Measurements from ENCODE around the gene GRIP2. TPM values are rescaled to one million over a fixed set of nuclear protein-coding genes. Genes with fewer than 3 reads are reported as not detected.

GRIP2 gene
- total RNA-seq, 4 donors from 2014 or later, result 0.77 to 8.0 (median 2.1) TPM

GRCh38 chr3:14562121-14562890 lies 22.2 kb upstream of the GRIP2 start:
- Histone ChIP-seq H3K36me3 (no peaks in the 10 kb centered on the region), H3K4me1 (no peaks in the 10 kb centered on the region), H3K27me3 (no peaks in the 10 kb centered on the region), H3K9me3 (no peaks in the 10 kb centered on the region), H3K4me3 (no peak overlapping the region), H3K27ac (no peak overlapping the region)
- intact Hi-C loops (cut with DNase I; ENCODE audit: low total_unique reads), result no loop called here
- no peak for TF ChIP-seq CTCF (IDR thresholded peaks at IDR 0.05)
- TF ChIP-seq POLR2A (IDR thresholded peaks at IDR 0.05), result no peak
- DNase-seq, result no peak

- TF ChIP-seq POLR2A (IDR thresholded peaks at IDR 0.05), result no peak
- TF ChIP-seq CTCF (IDR thresholded peaks at IDR 0.05), result no peak
- no peak for DNase-seq
- intact Hi-C loops (cut with DNase I; ENCODE audit: low total_unique reads), result no loop called here
- Histone ChIP-seq H3K36me3 (no peaks in the 10 kb centered on the region), H3K27me3 (no peaks in the 10 kb centered on the region), H3K4me3 (no peak overlapping the region), H3K27ac (no peak overlapping the region), H3K4me1 (no peaks in the 10 kb centered on the region), H3K9me3 (no peaks in the 10 kb centered on the region)
These were observed 21.2 kb upstream of the GRIP2 start for GRCh38 chr3:14561051-14561960.

GRCh38 chr3:14560110-14560509 lies 20.0 kb upstream of the GRIP2 start:
- H3K27ac ChIP-seq, result no peak overlapping the region
- intact Hi-C loops (cut with DNase I; ENCODE audit: low total_unique reads), result no loop called here

GRCh38 chr3:14558029-14558428 lies 17.9 kb upstream of the GRIP2 start:
- DNase-seq, result no peak
- intact Hi-C loops (cut with DNase I; ENCODE audit: low total_unique reads), result no loop called here
- H3K4me1 ChIP-seq, result no peaks in the 10 kb centered on the region
- no peak overlapping the region for H3K27ac ChIP-seq
- no peaks in the 10 kb centered on the region for H3K36me3 ChIP-seq
- H3K27me3 ChIP-seq, result no peaks in the 10 kb centered on the region
- H3K9me3 ChIP-seq, result no peaks in the 10 kb centered on the region
- H3K4me3 ChIP-seq, result no peak overlapping the region
- no peak for TF ChIP-seq CTCF (IDR thresholded peaks at IDR 0.05)
- TF ChIP-seq POLR2A (IDR thresholded peaks at IDR 0.05), result no peak

More at GRCh38 chr3:14560110-14560509, 20.0 kb upstream of the GRIP2 start:
- TF ChIP-seq POLR2A (IDR thresholded peaks at IDR 0.05) (no peak), CTCF (IDR thresholded peaks at IDR 0.05) (no peak)
- H3K9me3 ChIP-seq, result no peaks in the 10 kb centered on the region
- no peaks in the 10 kb centered on the region for H3K27me3 ChIP-seq
- H3K4me3 ChIP-seq, result no peak overlapping the region
- DNase-seq, result no peak
- H3K4me1 ChIP-seq, result no peaks in the 10 kb centered on the region
- no peaks in the 10 kb centered on the region for H3K36me3 ChIP-seq

- Histone ChIP-seq H3K27ac (no peak overlapping the region), H3K27me3 (no peaks in the 10 kb centered on the region), H3K4me3 (no peak overlapping the region), H3K4me1 (no peaks in the 10 kb centered on the region), H3K36me3 (no peaks in the 10 kb centered on the region), H3K9me3 (no peaks in the 10 kb centered on the region)
- TF ChIP-seq CTCF (IDR thresholded peaks at IDR 0.05), result no peak
- no peak for TF ChIP-seq POLR2A (IDR thresholded peaks at IDR 0.05)
- no peak for DNase-seq
- intact Hi-C loops (cut with DNase I; ENCODE audit: low total_unique reads), result no loop called here
These were observed 15.7 kb upstream of the GRIP2 start for GRCh38 chr3:14555835-14556234.
